SK-N-SH treated with all-trans-retinoic acid at 6 μM for 48 hours (cell line): Measurements from ENCODE around the gene LAMB4.
A peak's percentile ranks its signal among the peaks of the same experiment; 100 is the strongest.

Experiments used
- ATAC-seq: fragments of 200-7000 bp; cut with Tn5 transposase; 3 replicates; pipeline ENCODE4 v1.9.1; 2020; ENCODE audit warnings: mild to moderate bottlenecking, moderate library complexity
- ARNTL ChIP-seq: fragments of 450-650 bp; formaldehyde crosslinking; IDR thresholded peaks from 2 replicates; pipeline ENCODE4 v1.5.0; 2020; ENCODE audit warnings: low read depth, mild to moderate bottlenecking, moderate library complexity, borderline replicate concordance
- CSDC2 ChIP-seq: fragments of 250-450 bp; sonication (Bioruptor Pico); IDR thresholded peaks from 2 replicates; pipeline ENCODE4 v1.5.0; 2020; ENCODE audit warnings: mild to moderate bottlenecking, moderate library complexity
- ESRRG ChIP-seq: fragments of 250-450 bp; sonication (Bioruptor Pico); IDR thresholded peaks from 2 replicates; pipeline ENCODE4 v1.6.1; 2021; ENCODE audit warnings: mild to moderate bottlenecking
- ISL1 ChIP-seq: fragments of 250-450 bp; sonication (Bioruptor Pico); IDR thresholded peaks from 2 replicates; pipeline ENCODE4 v2.1.2; 2022; ENCODE audit warnings: mild to moderate bottlenecking, moderate library complexity
- OSR1 ChIP-seq: fragments of 250-450 bp; sonication (Bioruptor Pico); IDR thresholded peaks from 2 replicates; pipeline ENCODE4 v1.8.0; 2022; ENCODE audit warnings: moderate library complexity, mild to moderate bottlenecking, inconsistent platforms
- PATZ1 ChIP-seq: fragments of 250-450 bp; sonication (Bioruptor Pico); IDR thresholded peaks from 2 replicates; pipeline ENCODE4 v1.8.0; 2020; ENCODE audit warnings: mild to moderate bottlenecking, moderate library complexity, borderline replicate concordance
- PPARA ChIP-seq: fragments of 250-450 bp; sonication (Bioruptor Pico); IDR thresholded peaks from 2 replicates; pipeline ENCODE4 v1.5.0; 2020; ENCODE audit warnings: mild to moderate bottlenecking, borderline replicate concordance
- RARB ChIP-seq: fragments of 250-450 bp; sonication (Bioruptor Pico); IDR thresholded peaks from 2 replicates; pipeline ENCODE4 v1.8.0; 2021; ENCODE audit warnings: mild to moderate bottlenecking, moderate library complexity
- TOX ChIP-seq: fragments of 250-450 bp; sonication (Bioruptor Pico); IDR thresholded peaks from 2 replicates; pipeline ENCODE4 v1.8.0; 2021; ENCODE audit warnings: mild to moderate bottlenecking, moderate library complexity, borderline replicate concordance
- ZC3H10 ChIP-seq: fragments of 250-450 bp; sonication (Bioruptor Pico); IDR thresholded peaks from 2 replicates; pipeline ENCODE4 v1.5.1; 2021; ENCODE audit warnings: mild to moderate bottlenecking, moderate library complexity
- ZFP3 ChIP-seq: fragments of 250-450 bp; sonication (Bioruptor Pico); IDR thresholded peaks from 2 replicates; pipeline ENCODE4 v1.5.0; 2020; ENCODE audit warnings: mild to moderate bottlenecking, moderate library complexity
- ZNF565 ChIP-seq: fragments of 450-650 bp; formaldehyde crosslinking; conservative IDR thresholded peaks from 2 replicates; pipeline ENCODE4 v1.5.0; 2020; ENCODE audit warnings: low read depth, mild to moderate bottlenecking, moderate library complexity
- ZNF70 ChIP-seq: fragments of 450-650 bp; formaldehyde crosslinking; IDR thresholded peaks from 2 replicates; pipeline ENCODE4 v1.5.0; 2020; ENCODE audit warnings: mild to moderate bottlenecking, moderate library complexity
- ZNF8 ChIP-seq: fragments of 450-650 bp; formaldehyde crosslinking; IDR thresholded peaks from 2 replicates; pipeline ENCODE4 v1.5.0; 2020; ENCODE audit warnings: mild to moderate bottlenecking, moderate library complexity
- TF ChIP-seq, protein P1 (sequence below): fragments of 250-450 bp; sonication (Bioruptor Pico); IDR thresholded peaks from 2 replicates; pipeline ENCODE4 v1.5.0; 2020; ENCODE audit warnings: mild to moderate bottlenecking, moderate library complexity
- TF ChIP-seq, protein P2 (sequence below): fragments of 250-450 bp; sonication (Bioruptor Pico); IDR thresholded peaks from 2 replicates; pipeline ENCODE4 v1.8.0; 2021; ENCODE audit warnings: low read depth, mild to moderate bottlenecking, moderate library complexity, borderline replicate concordance

LAMB4 gene

GRCh38 chr7:108094346-108094745 lies 35.8 kb downstream of the LAMB4 start:
- TF ChIP-seq OSR1 (CRISPR knock-in tag) (no peak), ISL1 (CRISPR knock-in tag) (peak; percentile 41), ARNTL (CRISPR knock-in tag) (no peak)
- peak; percentile 45 for ATAC-seq

DNA sequence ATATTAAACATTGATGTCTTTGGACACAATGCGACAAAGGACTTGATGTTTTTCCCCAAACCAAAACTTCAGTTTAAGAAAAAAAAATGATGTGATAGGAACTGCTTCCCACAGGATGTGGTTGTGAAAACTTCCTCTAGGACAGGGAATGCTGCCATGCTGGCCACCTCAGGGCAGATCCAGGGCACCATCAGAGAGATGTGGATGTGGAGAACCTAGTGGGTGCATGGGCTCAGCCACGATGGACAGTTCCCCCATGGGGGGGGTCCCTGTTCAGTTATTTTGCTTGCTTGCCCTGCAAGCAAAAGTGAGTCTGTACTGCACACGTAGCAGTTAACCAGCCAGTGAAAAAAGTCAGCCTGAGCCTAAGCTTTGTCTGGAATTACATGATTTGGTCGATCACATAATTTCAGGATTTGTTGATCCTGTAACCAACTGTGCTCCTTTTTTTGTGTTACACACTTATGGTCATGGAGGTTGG lies 36.3 kb downstream of the LAMB4 start:
- peak; percentile 7 for ATAC-seq
- TF ChIP-seq RARB (CRISPR knock-in tag) (no peak), OSR1 (CRISPR knock-in tag) (0 out of 2 replicates have a peak, but pooled peaks have one; percentile 55), ZNF70 (CRISPR knock-in tag) (no peak), ZC3H10 (CRISPR knock-in tag) (no peak), ZNF8 (CRISPR knock-in tag) (no peak), ZFP3 (CRISPR knock-in tag) (no peak), CSDC2 (CRISPR knock-in tag) (peak; percentile 54; the same call in 1 of the 2 replicates)
- TF ChIP-seq, protein P1, sequence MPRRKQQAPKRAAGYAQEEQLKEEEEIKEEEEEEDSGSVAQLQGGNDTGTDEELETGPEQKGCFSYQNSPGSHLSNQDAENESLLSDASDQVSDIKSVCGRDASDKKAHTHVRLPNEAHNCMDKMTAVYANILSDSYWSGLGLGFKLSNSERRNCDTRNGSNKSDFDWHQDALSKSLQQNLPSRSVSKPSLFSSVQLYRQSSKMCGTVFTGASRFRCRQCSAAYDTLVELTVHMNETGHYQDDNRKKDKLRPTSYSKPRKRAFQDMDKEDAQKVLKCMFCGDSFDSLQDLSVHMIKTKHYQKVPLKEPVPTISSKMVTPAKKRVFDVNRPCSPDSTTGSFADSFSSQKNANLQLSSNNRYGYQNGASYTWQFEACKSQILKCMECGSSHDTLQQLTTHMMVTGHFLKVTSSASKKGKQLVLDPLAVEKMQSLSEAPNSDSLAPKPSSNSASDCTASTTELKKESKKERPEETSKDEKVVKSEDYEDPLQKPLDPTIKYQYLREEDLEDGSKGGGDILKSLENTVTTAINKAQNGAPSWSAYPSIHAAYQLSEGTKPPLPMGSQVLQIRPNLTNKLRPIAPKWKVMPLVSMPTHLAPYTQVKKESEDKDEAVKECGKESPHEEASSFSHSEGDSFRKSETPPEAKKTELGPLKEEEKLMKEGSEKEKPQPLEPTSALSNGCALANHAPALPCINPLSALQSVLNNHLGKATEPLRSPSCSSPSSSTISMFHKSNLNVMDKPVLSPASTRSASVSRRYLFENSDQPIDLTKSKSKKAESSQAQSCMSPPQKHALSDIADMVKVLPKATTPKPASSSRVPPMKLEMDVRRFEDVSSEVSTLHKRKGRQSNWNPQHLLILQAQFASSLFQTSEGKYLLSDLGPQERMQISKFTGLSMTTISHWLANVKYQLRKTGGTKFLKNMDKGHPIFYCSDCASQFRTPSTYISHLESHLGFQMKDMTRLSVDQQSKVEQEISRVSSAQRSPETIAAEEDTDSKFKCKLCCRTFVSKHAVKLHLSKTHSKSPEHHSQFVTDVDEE (CRISPR knock-in tag): no peak
- TF ChIP-seq, all 23 proteins: peak for 2

- TF ChIP-seq CSDC2 (CRISPR knock-in tag) (no peak), TOX (CRISPR knock-in tag) (no peak), ESRRG (CRISPR knock-in tag) (no peak), ZC3H10 (CRISPR knock-in tag) (no peak), RARB (CRISPR knock-in tag) (no peak), PATZ1 (CRISPR knock-in tag) (no peak)
- TF ChIP-seq, protein P1 (CRISPR knock-in tag): no peak
- ATAC-seq: no peak
These were observed 36.8 kb downstream of the LAMB4 start for GRCh38 chr7:108093341-108093740.

- no peak for TF ChIP-seq ZNF70 (CRISPR knock-in tag)
- no peak for TF ChIP-seq ARNTL (CRISPR knock-in tag)
- TF ChIP-seq ZNF565 (CRISPR knock-in tag): no peak
- TF ChIP-seq, protein P2, sequence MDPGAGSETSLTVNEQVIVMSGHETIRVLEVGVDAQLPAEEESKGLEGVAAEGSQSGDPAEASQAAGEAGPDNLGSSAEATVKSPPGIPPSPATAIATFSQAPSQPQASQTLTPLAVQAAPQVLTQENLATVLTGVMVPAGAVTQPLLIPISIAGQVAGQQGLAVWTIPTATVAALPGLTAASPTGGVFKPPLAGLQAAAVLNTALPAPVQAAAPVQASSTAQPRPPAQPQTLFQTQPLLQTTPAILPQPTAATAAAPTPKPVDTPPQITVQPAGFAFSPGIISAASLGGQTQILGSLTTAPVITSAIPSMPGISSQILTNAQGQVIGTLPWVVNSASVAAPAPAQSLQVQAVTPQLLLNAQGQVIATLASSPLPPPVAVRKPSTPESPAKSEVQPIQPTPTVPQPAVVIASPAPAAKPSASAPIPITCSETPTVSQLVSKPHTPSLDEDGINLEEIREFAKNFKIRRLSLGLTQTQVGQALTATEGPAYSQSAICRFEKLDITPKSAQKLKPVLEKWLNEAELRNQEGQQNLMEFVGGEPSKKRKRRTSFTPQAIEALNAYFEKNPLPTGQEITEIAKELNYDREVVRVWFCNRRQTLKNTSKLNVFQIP (CRISPR knock-in tag): no peak
- TF ChIP-seq ZC3H10 (CRISPR knock-in tag): no peak
- no peak for TF ChIP-seq ISL1 (CRISPR knock-in tag)
- no peak for TF ChIP-seq TOX (CRISPR knock-in tag)
- no peak for TF ChIP-seq CSDC2 (CRISPR knock-in tag)
- TF ChIP-seq PPARA (CRISPR knock-in tag): no peak
- peak; percentile 14 for ATAC-seq
These were observed 38.7 kb downstream of the LAMB4 start for GRCh38 chr7:108091461-108091831.
